GM23248 (cell line): ENCODE results near the gene CXCL3.

Experiments used
- EZH2 ChIP-seq: fragments of 200-600 bp; sonication (generic); IDR thresholded peaks from 2 replicates; pipeline ENCODE4 v1.6.1; 2018; ENCODE audit warnings: antibody characterized with exemption, mild to moderate bottlenecking; ENCODE audit not compliant: insufficient read depth, poor library complexity, severe bottlenecking
- EZH2phosphoT487 ChIP-seq: fragments of 200-600 bp; sonication (generic); IDR thresholded peaks from 2 replicates; pipeline ENCODE4 v1.6.1; 2018; ENCODE audit warnings: antibody characterized with exemption, moderate library complexity, mild to moderate bottlenecking, low read depth; ENCODE audit not compliant: insufficient read depth

DNA sequence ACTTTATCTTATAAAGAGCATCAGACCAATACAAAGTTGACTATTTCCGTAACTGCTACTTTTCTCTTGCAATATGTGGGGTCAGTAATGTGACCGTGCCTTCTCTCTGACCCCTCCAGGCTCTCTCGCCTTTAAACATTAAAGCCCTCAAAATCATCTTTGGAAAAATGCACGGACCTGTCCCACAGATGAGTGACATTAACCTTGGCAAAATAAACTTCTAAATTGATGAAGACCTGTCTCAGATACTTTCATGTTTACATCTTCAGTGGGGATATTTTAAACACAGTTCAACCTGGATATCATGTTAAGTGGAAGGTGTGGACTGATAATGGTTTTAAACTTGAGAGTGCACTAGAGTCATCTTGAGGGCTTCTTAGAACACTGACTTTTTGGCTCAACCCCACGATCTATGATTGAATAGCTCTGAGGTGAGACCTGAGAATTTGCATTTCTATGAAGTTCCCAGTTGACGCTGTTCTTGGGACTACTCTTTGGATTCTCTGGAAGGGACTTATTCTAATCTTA lies 26.7 kb upstream of the CXCL3 start:
- no peak for TF ChIP-seq EZH2
- TF ChIP-seq EZH2phosphoT487, result no peak
